Measurements from ENCODE around the gene LRRC14B.
"Not testable (repeated sequence)": the region's sequence is repeated elsewhere in the genome, so short reads cannot be mapped to it uniquely, and the experiment has no call there.

LRRC14B gene

DNA sequence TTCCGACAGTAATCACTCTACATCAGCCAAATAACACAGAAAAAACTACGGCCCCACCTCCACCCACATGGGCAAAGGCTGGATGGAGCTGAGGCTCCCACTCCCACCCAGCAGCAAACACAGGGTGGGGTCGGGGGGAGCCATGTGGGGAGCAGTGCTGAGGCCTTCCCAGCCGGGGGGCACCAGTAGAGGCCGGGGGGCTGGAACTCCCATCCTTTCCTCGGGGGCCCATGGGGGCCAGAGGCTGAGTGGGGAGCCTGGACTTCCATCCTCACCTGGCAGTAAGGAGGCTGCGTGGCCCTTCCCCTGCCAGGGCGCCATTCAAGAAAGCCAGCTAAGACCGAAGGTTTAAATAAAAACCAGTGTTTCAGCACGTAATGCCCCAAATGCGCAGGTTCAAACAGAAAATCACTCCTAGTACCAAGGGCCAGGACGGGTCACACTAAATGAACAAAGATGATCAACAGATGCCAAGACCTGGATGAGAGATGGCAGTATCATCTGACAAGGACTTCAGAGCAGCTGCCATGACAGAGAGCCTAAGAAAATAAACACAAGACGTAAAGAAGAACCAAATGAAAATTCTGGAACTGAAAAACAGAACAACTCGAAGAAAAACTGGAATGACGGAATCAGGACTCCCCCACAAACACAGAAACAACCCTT is 17.3 kb downstream of the LRRC14B start:
- no peak for DNase-seq

DNA sequence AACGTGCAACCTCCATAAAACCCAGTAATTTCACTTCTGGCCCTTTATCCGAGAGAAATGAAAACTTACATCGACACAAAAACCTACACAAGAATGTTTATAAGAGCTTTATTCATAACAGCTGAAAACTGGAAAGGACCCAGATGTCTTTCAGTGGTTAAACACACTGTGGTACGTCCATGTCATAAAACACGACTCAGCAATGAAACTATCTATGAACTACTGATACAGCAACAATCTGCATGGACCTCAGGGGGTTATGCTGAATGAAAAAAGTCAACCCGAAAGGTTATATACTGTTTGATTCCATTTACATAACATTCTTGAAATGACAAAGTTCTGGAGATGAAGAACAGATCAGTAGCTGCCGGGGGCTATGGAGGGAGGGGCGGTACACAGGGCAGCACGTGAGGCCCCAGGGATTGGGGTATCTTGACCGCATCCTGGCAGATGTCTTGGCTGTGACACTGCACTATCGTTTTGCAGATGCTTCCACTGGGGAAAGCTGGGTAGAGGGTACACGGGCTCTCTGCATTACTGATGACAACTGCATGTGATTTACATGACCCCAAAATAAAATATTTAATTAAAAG is 22.6 kb downstream of the LRRC14B start:
- DNase-seq: no peak

DNA sequence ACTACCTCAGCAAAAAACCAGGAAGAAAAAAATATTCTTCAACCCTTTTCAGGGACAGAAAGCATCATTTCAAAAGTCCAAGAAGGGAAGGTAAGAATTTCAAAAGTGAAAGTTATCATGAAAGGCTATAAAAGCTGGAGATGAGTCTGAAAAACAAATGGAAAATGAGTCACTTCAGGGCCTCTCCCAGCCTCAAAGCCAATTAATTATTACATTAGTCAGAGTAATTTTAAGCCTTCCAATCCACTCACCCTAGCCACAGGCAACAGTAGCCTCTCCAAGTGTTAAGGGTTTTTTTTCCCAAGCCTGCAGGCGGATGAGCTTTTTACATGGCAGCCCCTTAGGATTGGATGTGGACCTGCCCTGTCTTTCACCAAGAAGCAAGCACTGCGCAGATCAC is 24.0 kb downstream of the LRRC14B start:
- not testable (repeated sequence) for DNase-seq

DNA sequence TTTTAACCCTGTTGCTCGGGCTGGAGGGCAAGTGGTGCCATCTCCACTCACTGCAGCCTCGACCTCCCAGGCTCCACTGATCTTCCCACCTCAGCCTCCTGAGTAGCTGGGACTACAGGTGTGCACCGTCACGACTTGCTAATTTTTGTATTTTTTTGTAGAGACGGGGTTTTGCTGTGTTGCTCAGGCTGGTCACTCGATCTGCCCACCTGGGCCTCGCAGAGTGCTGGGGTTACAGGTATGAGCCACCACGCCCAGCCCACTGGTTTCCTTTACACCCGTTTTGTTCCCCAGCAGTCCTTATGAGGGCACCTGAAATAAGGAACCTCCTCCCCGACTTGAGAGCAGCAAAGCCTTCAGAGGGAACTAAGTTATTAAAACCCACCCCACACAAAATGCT is 24.8 kb downstream of the LRRC14B start:
- DNase-seq: not testable (repeated sequence)

DNA sequence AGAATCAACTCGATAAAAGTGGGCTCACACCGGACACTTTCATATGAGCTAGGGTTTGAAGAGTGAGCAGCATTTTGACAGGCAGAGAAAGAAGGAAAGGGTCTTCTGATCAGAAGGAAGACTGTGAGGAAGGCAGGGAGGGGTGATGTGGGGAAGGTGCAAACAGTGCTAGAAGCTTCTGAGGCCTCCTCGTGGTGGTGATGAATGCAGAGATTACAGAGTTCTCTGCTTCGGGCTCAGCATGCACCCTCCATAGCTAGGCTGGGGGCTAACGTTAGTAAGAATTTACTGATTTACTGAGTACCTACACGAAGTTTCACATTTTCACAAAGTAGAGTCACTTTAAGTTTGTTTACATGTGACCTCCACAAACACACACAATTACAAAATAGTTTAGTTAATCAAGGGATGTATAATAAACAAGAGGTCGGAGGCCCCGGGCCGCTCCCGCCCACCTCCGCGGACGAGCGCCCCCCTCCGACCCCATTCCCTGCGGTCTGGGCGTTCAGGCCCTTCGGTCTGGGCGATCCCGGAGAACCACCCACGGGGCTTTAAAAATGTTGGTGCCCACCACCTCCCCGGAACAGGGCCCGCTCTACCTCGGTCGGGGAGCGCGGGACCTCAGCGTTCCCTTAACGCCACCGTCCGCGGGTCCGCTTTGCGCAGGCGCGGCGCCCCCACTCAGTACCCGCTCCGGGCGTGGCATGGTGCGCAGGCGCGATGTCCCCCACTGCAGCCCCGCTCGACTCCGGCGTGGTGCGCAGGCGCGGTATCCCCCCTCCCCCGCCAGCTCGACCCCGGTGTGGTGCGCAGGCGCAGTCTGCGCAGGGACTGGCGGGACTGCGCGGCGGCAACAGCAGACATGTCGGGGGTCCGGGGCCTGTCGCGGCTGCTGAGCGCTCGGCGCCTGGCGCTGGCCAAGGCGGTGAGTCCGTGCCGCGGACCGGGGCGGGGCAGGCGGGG is 26.5 kb downstream of the LRRC14B start, which contains the start of the genes CCDC127 and SDHA:
Gene CCDC127 (minus strand): TSS at position 660 of the 963 bp plus-strand sequence. CDS start 1,304 bp downstream, outside the sequence.
Gene SDHA (plus strand): TSS at position 827 of the 963 bp plus-strand sequence. CDS start 36 bp downstream, at position 863.
- peak; percentile 58 for DNase-seq

DNA sequence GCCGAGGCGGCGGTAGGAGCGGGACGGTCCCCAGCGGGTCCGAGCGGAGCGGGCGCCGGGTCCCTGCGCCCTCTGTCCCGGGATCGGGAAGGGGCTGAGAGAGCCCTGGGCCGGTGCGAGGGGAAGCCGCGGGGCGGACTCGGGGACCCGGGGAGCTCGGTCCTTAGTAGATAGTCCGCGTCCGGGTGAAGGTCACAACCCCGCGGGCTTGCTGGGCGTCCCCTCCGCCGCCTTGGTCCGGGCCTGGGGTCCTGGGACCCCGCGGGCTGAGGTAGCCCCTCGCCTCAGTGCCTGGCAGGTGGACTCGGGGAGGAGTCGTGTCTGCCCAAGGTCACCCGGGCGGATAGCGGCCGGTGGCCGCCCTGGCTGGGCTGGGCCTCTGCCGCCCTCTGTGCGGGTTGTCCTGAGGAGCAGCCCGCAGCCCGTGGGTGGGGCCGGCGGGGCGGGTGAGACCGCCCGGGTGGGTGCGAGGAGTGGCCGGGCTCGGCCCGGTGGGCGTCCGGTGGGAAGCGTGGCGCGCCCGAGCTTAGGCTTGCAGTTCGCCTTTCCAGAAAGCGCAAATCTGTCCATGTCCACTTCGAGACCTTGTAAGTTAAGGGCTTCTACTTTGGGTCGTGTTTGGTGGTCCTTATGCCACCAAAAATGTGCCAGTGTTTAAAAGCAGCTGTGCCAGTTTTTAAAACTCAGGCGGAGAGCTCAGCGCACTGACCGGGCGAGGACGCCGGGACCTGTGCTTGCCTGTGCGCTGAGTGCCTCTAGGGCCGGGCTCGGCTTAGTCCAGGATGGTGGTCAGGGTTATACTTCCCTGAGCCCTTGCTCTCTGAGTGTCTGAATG is 27.4 kb downstream of the LRRC14B start:
- no peak for DNase-seq

DNA sequence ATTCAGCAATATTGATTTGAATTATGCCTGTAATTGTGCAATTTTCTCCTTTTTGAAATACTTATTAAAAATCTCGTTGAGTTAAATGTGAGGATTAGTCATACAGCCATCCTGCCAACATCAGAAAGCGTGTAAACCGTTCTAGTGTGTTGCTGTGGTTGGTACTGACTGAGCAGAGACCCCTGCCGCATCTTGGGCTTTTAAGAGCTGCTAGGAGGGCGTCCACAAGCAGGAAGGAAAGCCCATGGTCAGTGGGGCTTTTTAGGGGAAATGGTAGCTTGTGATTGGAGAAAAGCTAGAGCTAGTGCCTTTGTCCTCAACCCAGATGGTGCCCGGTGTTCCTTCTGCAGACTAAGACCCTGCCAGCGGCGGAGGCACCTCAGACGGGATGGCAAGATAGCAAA is 28.2 kb downstream of the LRRC14B start:
- DNase-seq: no peak

DNA sequence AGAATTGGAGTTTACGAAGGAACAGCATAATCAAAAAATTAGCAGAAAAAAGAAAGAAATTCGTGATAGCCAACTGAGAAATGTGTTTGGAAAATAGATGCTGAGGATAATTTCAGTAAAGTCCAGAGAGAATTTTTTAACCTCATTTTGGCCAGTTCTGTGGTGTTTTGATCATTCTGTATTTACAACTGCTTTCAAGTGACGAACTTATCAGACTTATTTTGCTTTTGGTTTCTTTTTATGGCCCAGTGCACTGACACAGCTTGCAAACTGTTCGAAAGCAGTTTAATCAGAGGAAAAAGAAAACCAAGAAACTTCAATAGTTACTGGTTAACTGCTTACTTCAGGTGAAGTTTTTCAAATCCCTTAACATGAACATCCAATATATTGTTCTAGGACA is 28.7 kb downstream of the LRRC14B start:
- no peak for DNase-seq

DNA sequence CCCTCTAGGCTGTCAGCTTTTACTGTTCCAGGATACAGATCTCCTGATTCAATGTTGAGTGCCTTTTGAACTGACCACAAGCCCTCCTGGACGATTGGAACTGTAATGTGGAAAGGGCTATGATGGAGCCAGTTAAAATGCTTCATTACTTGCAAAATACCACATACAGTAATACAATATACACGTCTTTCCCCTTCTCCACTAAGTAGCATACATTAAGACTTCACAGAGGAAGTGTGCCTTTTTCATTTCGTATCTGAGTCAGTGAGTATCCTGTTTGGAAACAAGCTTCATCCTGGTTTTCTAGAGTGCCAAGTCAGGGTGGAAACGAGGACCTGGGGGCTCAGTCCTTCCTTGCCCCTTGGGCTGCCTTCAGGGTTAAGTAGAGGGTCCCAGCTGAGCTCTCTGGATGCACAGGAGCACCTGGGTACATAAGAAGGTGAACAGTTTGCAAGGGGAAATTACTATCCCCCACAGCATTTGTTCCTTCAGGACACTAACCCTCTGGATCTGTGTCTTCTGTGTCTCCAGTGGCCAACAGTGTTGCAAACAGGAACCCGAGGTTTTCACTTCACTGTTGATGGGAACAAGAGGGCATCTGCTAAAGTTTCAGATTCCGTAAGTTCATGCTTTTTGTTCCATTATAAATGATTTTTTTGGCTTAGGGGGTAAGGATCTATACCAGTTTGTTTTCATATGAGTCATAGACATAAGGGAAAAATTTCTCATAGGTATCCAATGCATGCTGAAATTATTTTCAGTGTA is 31.8 kb downstream of the LRRC14B start:
- not testable (repeated sequence) for DNase-seq

DNA sequence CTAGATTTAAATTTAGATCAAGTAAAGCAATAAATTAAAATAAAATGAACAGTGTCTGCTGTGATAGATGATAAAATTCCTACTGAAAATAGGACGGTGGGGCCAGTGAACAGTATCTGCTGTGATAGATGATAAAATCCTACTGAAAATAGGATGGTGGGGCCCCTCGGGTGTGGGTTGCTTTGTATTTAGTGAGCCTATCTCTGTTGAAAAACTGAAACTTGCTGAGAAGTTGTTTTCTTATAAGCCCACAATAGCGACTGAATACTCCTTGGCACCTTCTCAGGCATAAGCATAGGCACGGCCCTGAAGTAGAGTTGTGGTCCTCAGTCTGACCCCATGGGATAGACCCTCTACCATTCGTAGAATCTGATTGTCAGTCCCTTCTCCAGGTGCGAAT is 32.5 kb downstream of the LRRC14B start:
- no peak for DNase-seq

DNA sequence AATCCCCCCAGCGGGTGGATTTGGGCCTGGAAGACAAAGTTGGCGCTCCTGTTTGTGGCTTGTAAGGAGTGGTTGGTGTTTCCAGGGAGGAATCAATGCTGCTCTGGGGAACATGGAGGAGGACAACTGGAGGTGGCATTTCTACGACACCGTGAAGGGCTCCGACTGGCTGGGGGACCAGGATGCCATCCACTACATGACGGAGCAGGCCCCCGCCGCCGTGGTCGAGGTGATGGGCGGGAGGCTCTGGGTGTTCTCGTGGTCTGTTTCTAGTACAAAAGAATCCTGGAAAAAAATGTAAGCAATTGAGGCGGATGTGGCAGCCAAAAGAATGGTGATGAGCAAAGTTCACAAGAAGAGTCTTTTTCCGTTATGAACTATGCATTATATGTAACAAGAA is 34.0 kb downstream of the LRRC14B start:
- no peak for DNase-seq

DNA sequence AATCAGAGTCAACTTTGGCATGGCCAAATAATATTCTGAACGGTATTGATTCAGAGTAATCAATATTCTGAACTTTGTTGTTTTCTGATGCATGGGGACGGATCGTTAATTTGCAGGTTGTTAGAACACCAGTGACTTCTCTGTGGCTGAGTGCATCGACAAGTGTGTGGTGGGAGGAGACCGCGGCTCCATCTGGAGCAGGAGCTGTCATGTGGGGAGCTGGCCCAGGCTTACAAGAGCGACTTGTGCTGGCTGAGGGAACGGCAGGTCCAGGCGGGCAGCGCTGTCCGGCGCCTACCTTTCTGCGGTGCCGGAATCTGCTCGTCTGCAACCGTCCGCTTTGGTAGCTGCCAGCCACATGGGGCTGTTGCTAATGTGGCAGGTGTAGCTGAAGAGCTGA is 36.1 kb downstream of the LRRC14B start:
- not testable (repeated sequence) for DNase-seq

DNA sequence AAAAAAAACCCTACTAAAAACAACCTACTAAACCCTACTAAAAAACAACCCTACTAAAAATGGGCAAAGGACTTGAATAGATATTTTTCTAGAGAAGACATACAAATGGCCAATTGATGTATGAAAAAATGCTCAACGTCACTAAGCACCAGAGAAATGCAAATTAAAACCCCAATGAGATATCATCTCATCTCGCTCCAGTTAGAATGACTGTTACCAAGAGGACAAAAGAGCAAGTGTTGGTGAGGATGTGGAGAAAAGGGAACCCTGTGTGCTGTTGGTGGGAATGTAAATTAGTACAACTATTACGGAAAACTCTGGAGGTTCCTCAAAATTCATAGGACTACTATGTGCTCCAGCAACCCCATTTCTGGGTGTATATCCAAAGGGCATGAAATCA is 37.6 kb downstream of the LRRC14B start:
- no peak for DNase-seq

DNA sequence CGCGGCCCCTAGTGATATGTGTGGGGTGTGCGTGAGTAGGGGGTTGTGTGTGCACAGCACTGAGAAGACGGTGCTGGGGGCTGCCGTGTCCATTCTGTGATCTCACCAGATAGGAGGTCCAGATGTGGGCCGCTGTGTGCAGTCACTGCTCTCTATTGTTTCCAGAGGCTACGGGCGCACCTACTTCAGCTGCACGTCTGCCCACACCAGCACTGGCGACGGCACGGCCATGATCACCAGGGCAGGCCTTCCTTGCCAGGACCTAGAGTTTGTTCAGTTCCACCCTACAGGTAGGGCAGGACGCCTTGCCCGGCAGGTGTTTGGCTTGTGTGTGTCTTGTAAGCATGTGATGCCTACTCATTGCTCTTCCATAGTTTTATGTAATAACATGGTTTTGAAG is 39.4 kb downstream of the LRRC14B start:
- no peak for DNase-seq

DNA sequence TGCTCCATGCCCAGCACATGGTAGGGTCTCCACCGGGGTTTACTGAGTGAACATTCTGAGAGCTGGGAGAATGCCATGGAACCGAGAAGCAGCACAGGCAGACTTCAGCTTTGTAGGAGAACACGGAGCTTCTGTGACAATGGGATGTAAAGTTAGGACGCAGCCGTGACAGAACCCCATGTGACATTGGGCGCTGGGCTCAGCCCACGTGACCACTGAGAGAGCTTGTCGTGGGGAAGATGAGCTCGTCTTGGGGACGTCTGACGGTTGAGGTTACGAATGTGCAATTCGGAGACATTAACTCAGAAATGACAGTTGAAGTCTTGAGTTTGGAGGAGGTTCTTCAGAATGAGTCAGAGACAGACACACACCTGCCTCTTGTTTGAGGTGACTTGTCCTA is 40.4 kb downstream of the LRRC14B start:
- DNase-seq: no peak

DNA sequence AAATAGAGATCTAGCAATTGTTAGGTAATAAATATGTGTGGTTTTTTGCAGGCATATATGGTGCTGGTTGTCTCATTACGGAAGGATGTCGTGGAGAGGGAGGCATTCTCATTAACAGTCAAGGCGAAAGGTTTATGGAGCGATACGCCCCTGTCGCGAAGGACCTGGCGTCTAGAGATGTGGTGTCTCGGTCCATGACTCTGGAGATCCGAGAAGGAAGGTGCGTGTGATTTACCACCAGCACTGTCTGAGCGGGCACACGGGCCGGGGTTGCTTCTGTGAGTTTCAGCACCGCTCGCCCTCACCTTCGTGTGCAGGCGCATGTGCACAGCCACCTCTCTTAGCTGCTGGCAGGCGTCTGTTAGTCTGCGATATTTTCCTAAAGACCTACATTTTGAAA is 42.1 kb downstream of the LRRC14B start:
- not testable (repeated sequence) for DNase-seq

DNA sequence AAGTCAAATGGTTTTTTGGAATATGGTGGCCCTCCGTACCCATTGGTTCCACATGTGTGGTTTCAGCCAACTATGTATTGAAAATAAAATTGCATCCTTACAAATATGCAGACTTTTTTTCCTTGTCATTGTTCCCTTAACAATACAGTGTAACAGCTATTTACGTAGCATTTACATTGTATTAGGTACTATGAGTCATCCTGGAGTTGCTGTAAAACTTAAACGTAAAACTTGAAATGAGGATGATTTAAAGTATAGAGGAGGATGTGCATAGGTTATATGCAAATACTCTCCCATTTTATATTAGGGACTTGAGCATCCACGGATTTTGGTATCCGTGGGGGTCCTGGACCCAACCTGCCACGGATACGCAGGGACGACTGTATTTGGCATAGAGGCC is 43.2 kb downstream of the LRRC14B start:
- no peak for DNase-seq

DNA sequence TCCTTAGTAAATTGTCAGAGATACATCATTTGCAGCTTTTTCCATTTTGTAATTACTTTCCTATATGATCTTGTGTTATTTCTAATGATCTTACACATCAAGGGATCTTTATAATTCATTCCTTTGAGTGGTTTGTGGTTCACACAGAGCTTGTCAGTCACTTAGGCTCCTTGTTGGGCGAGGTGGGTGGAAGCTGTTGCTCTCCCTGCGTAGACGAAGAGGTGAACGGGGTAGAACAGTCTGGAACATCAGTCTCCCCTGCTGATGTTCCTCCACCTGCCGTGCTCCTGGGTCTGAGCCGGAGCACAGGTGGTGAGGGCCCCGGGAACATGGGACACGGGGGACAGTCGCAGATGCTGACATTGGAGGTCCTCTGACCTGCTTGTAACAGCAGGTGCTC is 44.2 kb downstream of the LRRC14B start:
- DNase-seq: not testable (repeated sequence)

DNA sequence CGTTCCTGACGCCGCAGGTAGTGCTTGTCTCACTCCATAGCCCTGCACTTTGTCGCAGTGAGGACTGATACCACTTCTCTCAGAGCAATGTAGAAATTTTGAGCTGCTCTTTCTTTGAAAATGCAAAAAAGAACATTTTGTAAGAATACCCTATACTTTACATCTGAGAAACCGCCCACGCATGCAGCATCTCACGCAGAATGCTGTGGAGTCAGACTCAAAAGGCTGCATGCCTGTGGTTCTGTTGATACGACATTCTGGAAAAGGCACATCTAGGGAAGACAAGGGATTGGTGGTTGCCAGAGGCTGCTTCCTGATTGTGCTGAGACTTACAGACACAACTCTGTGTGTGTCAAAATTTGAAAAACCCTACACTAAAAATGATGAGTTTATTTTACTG is 46.6 kb downstream of the LRRC14B start:
- DNase-seq: not testable (repeated sequence)

DNA sequence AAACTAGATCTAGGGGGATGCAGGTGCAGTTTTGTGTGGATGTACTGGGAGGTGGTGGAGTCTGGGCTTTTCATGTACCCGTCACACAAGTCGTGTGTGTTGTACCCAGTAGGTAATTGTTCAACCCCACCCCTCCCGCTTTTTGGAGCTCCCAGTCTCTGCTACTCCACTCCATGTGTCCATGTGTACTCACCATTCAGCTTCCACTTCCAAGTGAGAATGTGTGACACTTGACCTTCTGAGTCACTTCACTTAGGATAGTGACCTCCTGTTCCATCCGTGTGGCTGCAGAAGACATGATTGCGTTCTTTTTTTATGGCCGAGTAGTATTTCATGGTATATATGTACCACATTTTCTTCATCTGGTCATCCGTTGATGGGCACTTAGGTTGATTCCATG is 49.3 kb downstream of the LRRC14B start:
- not testable (repeated sequence) for DNase-seq

DNA sequence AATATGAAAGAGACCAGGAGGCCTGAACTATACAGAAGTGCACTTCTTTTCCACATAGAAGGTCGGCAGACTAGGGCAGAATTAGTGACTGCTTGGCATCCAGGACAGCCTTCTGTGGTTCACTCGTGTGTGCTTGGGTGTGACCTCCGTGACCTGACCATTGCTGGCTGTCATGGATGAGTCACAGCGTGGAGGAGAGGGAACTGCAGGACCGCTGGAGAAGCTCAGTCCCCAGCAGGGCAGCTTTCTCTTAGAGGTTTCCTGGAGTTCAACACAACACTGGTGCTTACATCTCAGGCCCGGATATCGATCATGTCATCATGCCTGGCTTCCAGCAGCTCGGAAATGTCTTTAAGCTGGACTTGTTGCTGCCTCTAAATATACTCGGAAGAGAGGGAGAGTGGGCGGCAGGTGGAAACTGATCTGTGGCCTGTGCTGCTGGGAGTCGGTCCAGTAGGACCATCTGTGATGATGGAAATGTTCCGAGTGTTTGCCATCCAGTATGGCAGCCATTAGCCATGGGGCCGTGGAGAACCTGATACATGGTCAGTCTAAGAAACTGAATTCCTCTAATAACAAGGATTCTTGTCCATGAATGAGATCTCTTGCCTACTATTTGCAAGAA is 49.9 kb downstream of the LRRC14B start:
- DNase-seq: not testable (repeated sequence)
